Spleen (tissue), 7 donors: Measurements from ENCODE around the gene SLC38A10.

Experiments
- POLR2A ChIP-seq, 3 donors: fragments of 450-650 bp; IDR thresholded peaks; one replicate each; pipeline ENCODE4 v1.5.1; 2017; ENCODE audit warnings: antibody characterized with exemption in 3 of 3, mild to moderate bottlenecking in 1 of 3
- TF ChIP-seq, protein P1 (sequence below), 11 experiments: fragments of 200-600 bp in 7 of 11; fragments of 450-650 bp in 4 of 11; sonication (generic) in 4 of 11; IDR thresholded peaks in 8 of 11; conservative IDR thresholded peaks in 3 of 11; 1 replicate in 7 of 11; 2 replicates in 4 of 11; pipeline versions ENCODE4 v1.4.0 to v1.8.0; 2016 to 2021; ENCODE audit warnings: antibody characterized with exemption in 11 of 11, inconsistent platforms in 4 of 11, mild to moderate bottlenecking in 1 of 11
- donor health status: DM: no; HTN: no; CAD: no; lungs with moderate emphysema.
- donor health status: DM: no; HTN: no; CAD: no.
- donor health status: DM: no; HTN: no; CAD: no.

DNA sequence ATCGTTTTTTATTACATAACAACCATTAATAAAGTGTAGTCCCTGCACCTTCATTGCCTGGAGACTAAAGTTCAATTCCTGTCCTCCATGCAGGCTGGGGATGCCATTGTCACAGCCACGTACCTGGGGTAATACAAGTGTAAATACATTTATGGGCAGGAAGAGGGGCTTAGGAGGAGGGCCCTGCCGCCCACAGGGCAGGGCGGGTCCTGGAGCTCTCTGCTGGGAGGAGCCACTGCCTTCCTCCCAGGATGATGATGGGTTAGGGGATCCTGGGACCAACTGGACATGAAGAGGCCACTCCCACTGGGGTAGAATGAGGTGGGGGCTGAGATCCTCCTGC lies 44.1 kb upstream of the SLC38A10 start:
- TF ChIP-seq, protein P1, sequence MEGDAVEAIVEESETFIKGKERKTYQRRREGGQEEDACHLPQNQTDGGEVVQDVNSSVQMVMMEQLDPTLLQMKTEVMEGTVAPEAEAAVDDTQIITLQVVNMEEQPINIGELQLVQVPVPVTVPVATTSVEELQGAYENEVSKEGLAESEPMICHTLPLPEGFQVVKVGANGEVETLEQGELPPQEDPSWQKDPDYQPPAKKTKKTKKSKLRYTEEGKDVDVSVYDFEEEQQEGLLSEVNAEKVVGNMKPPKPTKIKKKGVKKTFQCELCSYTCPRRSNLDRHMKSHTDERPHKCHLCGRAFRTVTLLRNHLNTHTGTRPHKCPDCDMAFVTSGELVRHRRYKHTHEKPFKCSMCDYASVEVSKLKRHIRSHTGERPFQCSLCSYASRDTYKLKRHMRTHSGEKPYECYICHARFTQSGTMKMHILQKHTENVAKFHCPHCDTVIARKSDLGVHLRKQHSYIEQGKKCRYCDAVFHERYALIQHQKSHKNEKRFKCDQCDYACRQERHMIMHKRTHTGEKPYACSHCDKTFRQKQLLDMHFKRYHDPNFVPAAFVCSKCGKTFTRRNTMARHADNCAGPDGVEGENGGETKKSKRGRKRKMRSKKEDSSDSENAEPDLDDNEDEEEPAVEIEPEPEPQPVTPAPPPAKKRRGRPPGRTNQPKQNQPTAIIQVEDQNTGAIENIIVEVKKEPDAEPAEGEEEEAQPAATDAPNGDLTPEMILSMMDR (IDR thresholded peaks at IDR 0.05 in 8 of 11, conservative IDR thresholded peaks at IDR 0.05 in 3 of 11) = no peak
- TF ChIP-seq POLR2A (IDR thresholded peaks at IDR 0.05) = no peak
